NCI-H1105 treated with DMSO at 0.1 percent for 48 hours (cell line): ENCODE data around the gene GPC5.
"Not testable (repeated sequence)": the region's sequence is repeated elsewhere in the genome, so short reads cannot be mapped to it uniquely, and the experiment has no call there.

Experiments used
- DNase-seq: peaks from one replicate; lab custom pipeline; 2025; lab: John Stamatoyannopoulos, UW

GPC5 gene

GRCh38 chr13:92656648-92657047 lies 1258.2 kb downstream of the GPC5 start:
- no peak for DNase-seq

DNA sequence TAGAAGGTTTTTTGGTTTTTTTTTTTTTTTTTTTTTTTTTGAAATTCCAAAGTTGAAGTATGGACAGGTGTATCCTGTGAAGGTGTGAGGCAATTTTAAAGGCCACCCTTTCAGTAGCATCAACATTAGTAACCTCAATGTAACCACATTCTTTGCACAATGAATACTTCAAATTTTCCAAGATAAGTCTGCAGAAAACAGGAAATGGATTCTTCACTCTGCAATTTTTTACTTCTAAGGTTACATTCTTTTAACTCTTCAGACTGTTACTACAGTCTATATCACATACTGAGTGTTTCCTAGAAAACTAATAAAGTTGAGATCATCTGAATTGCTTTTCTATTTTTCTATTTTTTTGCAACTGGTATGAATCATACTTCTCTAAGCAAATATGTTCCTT lies 1259.1 kb downstream of the GPC5 start:
- no peak for DNase-seq

DNA sequence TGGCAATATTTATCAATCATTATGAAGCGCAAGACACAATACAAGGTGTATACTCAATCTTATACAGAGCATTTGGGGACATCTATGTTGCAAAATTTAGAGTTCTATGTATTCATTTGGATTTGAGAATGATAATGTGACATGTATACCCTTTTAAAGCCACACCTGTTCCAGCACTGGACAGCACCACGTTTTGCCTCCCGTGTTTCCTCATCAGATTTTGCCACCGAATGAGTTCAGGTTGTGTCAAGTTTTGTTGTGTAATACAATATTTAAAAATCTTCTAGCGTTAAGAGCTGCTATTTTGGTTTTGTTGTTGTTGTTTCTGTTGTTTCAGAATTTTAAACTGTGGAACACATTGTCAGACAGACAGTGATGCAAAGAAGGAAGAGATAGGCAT lies 1259.9 kb downstream of the GPC5 start:
- DNase-seq = no peak

DNA sequence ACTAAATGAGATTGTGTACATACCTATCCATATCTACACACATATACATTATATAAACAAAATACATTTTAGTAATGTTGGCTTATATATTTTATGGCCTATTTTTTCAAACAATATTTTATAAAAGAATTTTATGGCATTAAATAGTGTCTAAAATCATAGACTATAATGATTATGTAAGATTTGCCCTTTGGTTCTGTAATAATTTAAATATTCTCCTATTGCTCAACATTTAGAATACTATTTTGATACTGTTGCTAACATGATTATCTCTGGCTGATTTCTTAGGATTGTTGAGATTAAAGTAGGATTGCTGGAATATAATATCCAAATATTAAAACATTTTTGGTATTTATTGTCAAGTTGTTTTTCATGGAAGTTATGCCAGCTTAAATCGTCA lies 1263.0 kb downstream of the GPC5 start:
- DNase-seq = no peak

- DNase-seq = no peak
Observed at GRCh38 chr13:92668157-92668556, 1269.7 kb downstream of the GPC5 start.

DNA sequence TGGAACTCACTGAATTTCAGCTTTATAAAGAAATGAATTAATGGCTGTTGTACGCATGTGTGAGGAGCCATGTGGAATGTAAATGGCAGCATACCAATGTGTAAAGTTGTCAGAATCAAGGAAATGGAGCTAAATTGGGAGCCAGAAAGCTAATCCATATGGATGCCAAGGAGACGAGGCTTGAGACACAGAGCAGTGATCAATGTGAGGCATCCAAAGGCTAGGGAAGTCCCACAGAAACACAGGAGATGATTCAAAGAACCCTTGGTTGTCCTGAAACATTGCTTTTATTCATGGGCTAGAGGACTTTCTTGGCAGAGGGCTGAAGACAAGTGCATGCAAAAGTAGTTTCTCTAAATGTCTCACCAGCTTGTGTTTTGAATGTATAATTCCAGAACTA lies 1271.7 kb downstream of the GPC5 start:
- no peak for DNase-seq

- DNase-seq = no peak
Observed at GRCh38 chr13:92671821-92672220, 1273.4 kb downstream of the GPC5 start.

- no peak for DNase-seq
Observed at GRCh38 chr13:92676246-92676645, 1277.8 kb downstream of the GPC5 start.

DNA sequence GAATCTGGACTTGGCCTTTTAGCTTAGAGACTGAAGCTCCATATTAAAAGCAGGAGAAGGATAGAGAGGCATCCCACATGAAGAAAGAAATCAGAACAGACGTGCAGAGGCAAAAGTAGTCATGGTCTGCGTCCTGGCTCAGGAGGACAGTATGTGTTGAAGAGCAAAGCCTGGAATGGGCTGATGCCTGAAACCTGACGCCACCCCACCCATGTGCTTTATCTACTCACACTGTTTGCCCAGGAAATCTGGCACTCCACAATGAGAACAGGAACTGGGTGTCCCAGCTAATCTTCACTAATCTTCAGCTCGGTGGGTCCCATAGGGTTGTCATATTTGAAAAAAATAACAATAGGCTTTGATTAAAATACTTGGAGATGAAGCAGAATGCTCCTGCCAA lies 1279.2 kb downstream of the GPC5 start:
- no peak for DNase-seq

DNA sequence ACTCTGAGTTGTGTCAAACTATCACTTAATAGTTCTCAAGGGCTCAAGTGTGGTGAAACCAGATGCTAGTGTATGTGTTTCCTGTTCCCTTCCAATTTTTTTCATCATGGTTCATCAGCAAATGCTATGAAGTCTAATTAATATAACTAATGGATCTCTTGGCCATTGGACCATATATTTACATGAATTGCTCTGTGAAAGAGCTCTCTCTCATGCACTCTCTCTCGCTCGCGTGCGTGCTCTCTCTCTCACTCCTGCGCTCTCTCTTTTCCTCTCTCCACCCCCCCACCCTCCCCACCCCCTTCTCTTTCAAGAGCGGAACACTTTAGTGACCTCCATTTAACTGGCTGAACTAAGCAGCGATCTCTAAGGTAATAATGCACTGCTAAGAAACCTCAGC lies 1281.2 kb downstream of the GPC5 start:
- DNase-seq = no peak

DNA sequence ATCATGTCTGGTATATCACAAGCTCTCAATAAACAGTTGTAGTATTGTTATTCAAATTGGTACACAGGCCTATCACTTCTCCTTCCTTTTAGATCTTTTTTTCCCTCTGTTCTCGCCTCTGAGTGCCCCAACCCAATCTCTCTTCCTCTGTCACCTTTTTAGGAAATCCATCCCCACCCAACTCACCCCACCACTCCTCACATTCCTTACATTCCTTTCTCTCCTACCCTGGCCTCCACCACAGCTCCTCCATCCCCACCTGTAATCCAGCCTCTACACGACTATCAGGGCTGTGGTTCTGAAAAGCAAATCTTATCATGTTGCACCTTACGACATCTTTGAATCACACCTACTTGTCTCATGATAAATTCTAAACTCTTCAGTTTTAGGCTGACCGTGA lies 1282.8 kb downstream of the GPC5 start:
- no peak for DNase-seq

GRCh38 chr13:92682832-92683517 lies 1284.6 kb downstream of the GPC5 start:
- DNase-seq = no peak

DNA sequence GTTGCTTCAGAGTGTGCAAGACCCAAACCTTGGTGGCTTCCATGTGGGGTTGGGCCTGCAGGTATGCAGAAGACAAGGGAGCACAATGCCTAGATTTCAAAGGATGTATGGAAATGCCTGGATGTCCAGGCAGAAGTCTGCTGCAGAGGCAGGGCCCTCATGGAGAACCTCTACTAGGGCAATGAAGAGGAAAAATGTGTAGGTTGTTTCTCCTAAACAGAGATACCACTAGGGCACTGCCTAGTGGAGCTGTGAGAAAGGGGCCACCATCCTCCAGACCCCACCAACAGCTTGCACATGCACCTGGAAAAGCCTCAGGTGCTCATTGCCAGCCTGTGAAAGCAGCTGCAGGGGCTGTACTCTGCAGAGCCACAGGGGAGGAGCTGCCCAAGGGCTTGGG lies 1295.6 kb downstream of the GPC5 start:
- DNase-seq = no peak

DNA sequence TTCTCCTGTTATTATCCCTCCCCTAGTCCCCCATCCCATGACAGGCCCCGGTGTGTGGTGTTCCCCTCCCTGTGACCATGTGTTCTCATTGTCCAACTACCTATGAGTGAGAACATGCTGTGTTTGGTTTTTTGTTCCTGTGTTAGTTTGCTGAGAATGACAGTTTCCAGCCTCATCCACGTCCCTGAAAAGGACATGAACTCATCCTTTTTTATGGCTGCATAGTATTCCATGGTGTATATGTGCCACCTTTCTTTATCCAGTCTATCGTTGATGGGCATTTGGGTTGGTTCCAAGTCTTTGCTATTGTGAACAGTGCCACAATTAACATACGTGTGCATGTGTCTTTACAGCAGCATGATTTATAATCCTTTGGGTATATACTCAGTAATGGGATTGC lies 1297.4 kb downstream of the GPC5 start:
- DNase-seq = not testable (repeated sequence)

GRCh38 chr13:92716749-92717148 lies 1318.3 kb downstream of the GPC5 start:
- DNase-seq = no peak

- no peak for DNase-seq
Observed at GRCh38 chr13:92717857-92718256, 1319.4 kb downstream of the GPC5 start.

DNA sequence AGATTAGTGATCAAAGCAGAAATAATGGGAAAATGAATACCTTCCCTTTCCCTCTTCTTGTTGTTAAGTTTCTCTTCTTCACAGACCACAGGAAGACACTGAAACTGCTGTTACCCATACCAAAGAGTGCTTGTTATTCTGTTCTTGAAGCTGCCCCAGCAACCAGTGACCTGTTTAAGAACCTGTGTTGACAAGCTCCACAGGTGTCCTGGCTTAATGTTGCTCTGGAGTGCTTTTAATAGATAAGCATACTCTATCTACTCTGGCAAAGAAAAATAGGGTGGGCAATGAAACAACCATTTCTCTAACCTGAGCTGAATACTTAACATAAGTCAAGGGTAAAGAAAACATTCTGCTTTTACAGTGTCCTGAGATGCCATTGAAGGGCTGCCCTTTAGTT lies 1321.4 kb downstream of the GPC5 start:
- DNase-seq = peak; percentile 31

- no peak for DNase-seq
Observed at GRCh38 chr13:92721620-92722019, 1323.2 kb downstream of the GPC5 start.

GRCh38 chr13:92727118-92727517 lies 1328.7 kb downstream of the GPC5 start:
- DNase-seq = no peak

DNA sequence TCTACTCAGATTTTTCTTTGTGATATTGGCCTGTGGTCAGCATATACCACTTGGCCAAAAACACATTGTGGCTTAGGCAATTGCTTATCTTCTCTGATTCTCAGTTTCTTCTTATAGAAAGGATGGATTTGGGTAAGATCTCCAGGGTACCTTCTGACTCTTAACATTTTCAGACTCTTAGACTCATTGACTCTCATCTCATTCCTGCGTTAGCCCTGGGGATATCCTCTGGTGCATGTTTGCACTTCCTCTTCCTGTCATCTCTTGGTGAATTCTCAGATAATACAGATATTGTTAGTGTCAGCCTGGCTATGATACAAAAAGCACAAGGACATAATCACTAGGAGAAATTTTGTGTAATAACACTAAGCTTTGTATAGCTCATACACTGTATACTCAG lies 1335.6 kb downstream of the GPC5 start:
- DNase-seq = no peak

DNA sequence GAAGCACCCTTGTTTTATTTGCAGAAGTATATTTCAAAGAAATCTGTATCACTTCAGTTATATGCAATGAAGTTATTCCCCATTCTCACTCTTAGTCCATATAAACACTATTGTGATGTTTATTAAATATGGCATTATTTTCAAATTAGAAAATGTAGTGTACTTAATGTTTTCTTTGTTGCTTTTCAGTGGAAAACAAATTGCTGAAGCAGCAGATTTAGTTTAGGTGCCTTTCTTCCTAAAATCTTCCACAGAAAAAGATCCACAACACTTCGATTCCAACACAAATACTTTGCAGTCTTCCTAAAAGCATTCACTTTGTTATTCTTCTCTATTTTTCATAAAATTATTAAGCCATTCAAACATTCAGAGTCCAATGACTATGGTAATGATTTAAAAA lies 1336.1 kb downstream of the GPC5 start:
- no peak for DNase-seq

DNA sequence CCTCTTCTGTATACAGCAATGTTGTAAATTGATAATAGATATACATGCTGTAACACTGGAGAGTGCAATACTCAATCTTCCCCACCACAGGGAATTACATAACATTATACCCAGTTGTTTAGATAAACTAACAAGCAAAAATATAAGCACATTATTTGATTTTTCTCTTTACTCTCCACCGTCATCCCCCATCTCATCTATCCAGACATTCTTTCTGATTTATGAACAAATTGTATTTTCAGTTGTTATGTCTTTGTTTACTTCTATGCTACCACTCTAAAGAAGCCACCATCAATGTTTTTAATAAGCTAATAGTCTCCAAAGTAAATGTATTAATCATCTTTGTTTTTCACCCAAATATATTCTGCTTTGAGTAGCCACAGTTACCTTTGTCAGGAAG lies 1337.5 kb downstream of the GPC5 start:
- DNase-seq = no peak

GRCh38 chr13:92739306-92739818 lies 1340.9 kb downstream of the GPC5 start:
- DNase-seq = no peak

- DNase-seq = no peak
Observed at GRCh38 chr13:92743992-92744391, 1345.6 kb downstream of the GPC5 start.
